DOHH2 (cell line): ENCODE results near the gene GOLGA8H.
A peak's percentile ranks its signal among the peaks of the same experiment; 100 is the strongest.
"Not testable (repeated sequence)": the region's sequence is repeated elsewhere in the genome, so short reads cannot be mapped to it uniquely, and the experiment has no call there.

Source experiments
- H3F3A ChIP-seq: fragments of 200-600 bp; sonication (generic), shearing (Covaris generic); 2 replicates; pipeline ENCODE4 v1.6.0; 2016; ENCODE audit warnings: antibody characterized with exemption, mild to moderate bottlenecking; ENCODE audit not compliant: control insufficient read depth, insufficient read depth
- H3K27ac ChIP-seq: fragments of 200-600 bp; sonication (generic); 2 replicates; pipeline ENCODE4 v1.5.1; 2014; ENCODE audit warnings: low read depth, mild to moderate bottlenecking, low read length, moderate library complexity
- H3K27me3 ChIP-seq: fragments of 200-600 bp; sonication (generic); 2 replicates; pipeline ENCODE4 v1.6.1; 2014; ENCODE audit warnings: mild to moderate bottlenecking, low read length, mixed read lengths; ENCODE audit not compliant: control insufficient read depth
- H3K36me3 ChIP-seq: fragments of 200-600 bp; sonication (generic); 2 replicates; pipeline ENCODE4 v1.6.1; 2014; ENCODE audit warnings: mild to moderate bottlenecking, low read length, moderate library complexity, mixed read lengths; ENCODE audit not compliant: control insufficient read depth
- H3K4me1 ChIP-seq: fragments of 200-600 bp; sonication (generic); 2 replicates; pipeline ENCODE4 v1.6.1; 2014; ENCODE audit warnings: mild to moderate bottlenecking, low read length, mixed read lengths; ENCODE audit not compliant: control insufficient read depth
- H3K4me2 ChIP-seq: fragments of 200-600 bp; sonication (generic); 2 replicates; pipeline ENCODE4 v1.6.0; 2014; ENCODE audit warnings: mild to moderate bottlenecking, low read length, moderate library complexity
- H3K4me3 ChIP-seq: fragments of 200-600 bp; sonication (generic); 2 replicates; pipeline ENCODE4 v1.5.1; 2014; ENCODE audit warnings: mild to moderate bottlenecking, low read length, mixed read lengths
- H3K79me2 ChIP-seq: fragments of 200-600 bp; sonication (generic); 2 replicates; pipeline ENCODE4 v1.6.1; 2014; ENCODE audit warnings: mild to moderate bottlenecking, low read length, mixed read lengths; ENCODE audit not compliant: control insufficient read depth
- H3K9me2 ChIP-seq: fragments of 200-600 bp; sonication (generic); replicated peaks from 2 replicates; pipeline ENCODE4 v1.6.1; 2014; ENCODE audit warnings: mild to moderate bottlenecking, low read length, mixed read lengths; ENCODE audit not compliant: control insufficient read depth
- H3K9me3 ChIP-seq: fragments of 200-600 bp; sonication (generic); 2 replicates; pipeline ENCODE4 v1.6.1; 2014; ENCODE audit warnings: antibody characterized with exemption, low read length, mixed read lengths; ENCODE audit not compliant: control insufficient read depth, insufficient read depth
- H4K20me1 ChIP-seq: fragments of 200-600 bp; sonication (generic); 2 replicates; pipeline ENCODE4 v1.6.0; 2014; ENCODE audit warnings: low read depth, mild to moderate bottlenecking, antibody characterized with exemption, low read length, moderate library complexity; ENCODE audit not compliant: control insufficient read depth, insufficient read depth
- CTCF ChIP-seq: fragments of 200-600 bp; sonication (generic); IDR thresholded peaks from one replicate; pipeline ENCODE4 v1.5.1; 2014; ENCODE audit warnings: antibody characterized with exemption, mild to moderate bottlenecking, low read depth, low read length; ENCODE audit not compliant: poor library complexity, severe bottlenecking
- EZH2phosphoT487 ChIP-seq: fragments of 200-600 bp; sonication (generic); IDR thresholded peaks from 2 replicates; pipeline ENCODE4 v1.6.1; 2017; ENCODE audit warnings: borderline replicate concordance, mild to moderate bottlenecking, antibody characterized with exemption, low read length, moderate library complexity, mixed read lengths

The GOLGA8H gene

DNA sequence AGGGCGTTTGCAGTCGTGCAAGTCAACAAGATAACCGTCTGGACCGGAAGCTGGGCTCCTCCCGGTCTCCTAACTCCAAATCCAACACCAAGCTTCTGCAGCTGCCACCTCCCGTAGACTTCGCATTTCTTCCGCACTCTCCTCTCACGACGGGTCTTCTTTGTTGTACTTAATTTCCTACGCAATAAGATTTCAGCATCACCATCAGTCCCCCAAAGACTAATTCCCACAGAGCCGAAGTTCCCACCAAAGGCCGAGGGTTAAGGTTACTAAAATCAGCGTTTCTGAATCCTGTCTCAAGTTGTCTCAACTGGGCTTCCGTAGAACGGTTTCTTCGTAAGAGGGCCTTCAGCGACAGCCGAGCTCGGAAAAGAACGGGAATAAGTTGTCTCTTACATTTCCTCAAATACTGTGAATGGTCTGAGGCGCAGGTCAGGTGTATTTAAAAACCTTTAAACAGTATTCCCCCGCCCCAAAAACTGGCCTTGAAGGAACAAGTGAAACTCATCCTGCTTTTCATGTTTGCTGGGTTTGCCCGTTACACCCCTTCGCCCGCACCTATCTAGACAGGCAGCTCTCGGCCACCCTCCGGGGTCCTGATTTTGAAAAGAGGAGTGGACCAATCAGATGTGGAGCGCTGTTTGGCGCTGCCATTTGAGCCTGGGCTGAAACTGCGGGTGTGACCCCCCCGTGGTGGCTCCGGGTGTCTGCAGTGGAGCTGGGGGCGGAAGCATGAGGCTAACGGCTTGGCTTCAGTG lies 21.8 kb downstream of the GOLGA8H start, which contains the start of gene ARHGAP11B:
Gene ARHGAP11B (plus strand): TSS at position 693 of the 758 bp plus-strand sequence.
- peak within 1 kb of the TSS; percentile 89 for H3K4me3 ChIP-seq
- H3F3A ChIP-seq, H3K9me2 ChIP-seq, H3K27me3 ChIP-seq, H4K20me1 ChIP-seq, H3K9me3 ChIP-seq: not testable (repeated sequence)
- peaks cover 54% of the 10 kb centered on the region for H3K79me2 ChIP-seq
- peaks cover 14% of the 10 kb centered on the region for H3K4me1 ChIP-seq
- peaks cover 22% of the 10 kb centered on the region for H3K36me3 ChIP-seq
- H3K27ac ChIP-seq = peak within 1 kb of the TSS; percentile 85
- peak within 1 kb of the TSS; percentile 68 for H3K4me2 ChIP-seq

GRCh38 chr15:30626194-30626565 lies 22.4 kb downstream of the GOLGA8H start:
- Histone ChIP-seq H3K36me3 (peaks cover 22% of the 10 kb centered on the region), H3K4me1 (peaks cover 14% of the 10 kb centered on the region), H3K27ac (peak overlapping the region; percentile 85), H3K79me2 (peaks cover 58% of the 10 kb centered on the region), H3K4me3 (peak overlapping the region; percentile 89), H3K4me2 (peak overlapping the region; percentile 68)
- not testable (repeated sequence) for H3K9me3 ChIP-seq, H3F3A ChIP-seq, H3K27me3 ChIP-seq, H3K9me2 ChIP-seq, H4K20me1 ChIP-seq

- Histone ChIP-seq H3K79me2 (peaks cover 61% of the 10 kb centered on the region), H3K27ac (peak overlapping the region; percentile 85), H3K4me1 (peaks cover 14% of the 10 kb centered on the region), H3K4me2 (peak overlapping the region; percentile 68), H3K36me3 (peaks cover 25% of the 10 kb centered on the region), H3K4me3 (peak overlapping the region; percentile 89)
- not testable (repeated sequence) for H4K20me1 ChIP-seq, H3K27me3 ChIP-seq, H3F3A ChIP-seq, H3K9me3 ChIP-seq, H3K9me2 ChIP-seq
These were observed 22.8 kb downstream of the GOLGA8H start for GRCh38 chr15:30626632-30627031.

DNA sequence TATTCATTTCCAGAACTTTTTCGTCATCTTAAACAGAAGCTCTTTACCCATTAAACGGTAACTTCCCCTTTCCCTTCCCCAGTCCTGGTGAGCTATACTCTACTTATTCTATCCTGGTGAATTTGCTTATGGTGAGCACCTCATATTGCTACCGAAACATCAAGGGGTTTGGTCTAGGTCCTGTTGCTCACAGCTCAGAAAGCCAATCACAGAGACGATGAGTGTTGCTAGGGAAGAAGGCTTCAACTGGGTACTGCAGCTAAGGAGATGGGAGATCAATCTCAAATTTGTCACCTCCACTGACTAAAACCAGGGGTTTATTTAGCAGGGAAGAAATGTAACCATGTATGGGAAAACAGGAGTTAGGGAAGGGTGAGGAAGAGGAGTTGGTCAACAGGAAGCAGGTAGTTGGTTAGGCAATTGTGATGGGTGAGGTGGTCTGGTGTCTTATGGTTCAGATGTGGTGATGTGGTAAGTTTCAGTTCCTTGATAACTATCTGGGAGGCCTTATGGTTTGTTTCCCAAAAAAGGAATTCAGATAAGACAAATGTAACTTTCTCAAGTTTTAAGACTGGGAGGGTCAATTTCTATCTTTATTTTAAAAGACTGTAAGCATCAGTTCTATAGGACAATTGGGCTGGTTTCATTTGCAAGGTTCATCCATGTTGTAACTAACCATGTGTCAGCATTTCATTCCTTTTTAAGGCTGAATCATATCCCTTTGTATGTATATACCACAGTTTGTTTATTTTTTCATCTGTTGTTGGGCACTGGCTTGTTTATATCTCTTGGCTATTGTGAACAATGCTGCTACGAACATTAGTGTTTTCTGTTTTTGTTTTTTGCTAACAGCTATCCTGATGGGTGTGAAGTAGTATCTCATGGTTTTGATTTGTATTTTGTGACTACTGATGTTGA lies 46.4 kb downstream of the GOLGA8H start:
- TF ChIP-seq EZH2phosphoT487 (no peak), CTCF (no peak)
- Histone ChIP-seq H3K9me2 (no peaks in the 10 kb centered on the region), H3K27me3 (no peaks in the 10 kb centered on the region), H3F3A (peaks cover 8% of the 10 kb centered on the region; the same call in 1 of the 2 replicates), H4K20me1 (no peaks in the 10 kb centered on the region; the same call in 1 of the 2 replicates), H3K79me2 (peaks cover 27% of the 10 kb centered on the region), H3K4me1 (peaks cover 4% of the 10 kb centered on the region), H3K27ac (no peak overlapping the region), H3K4me2 (no peak overlapping the region), H3K36me3 (peaks cover 59% of the 10 kb centered on the region), H3K9me3 (no peaks in the 10 kb centered on the region), H3K4me3 (no peak overlapping the region)
